Measurements from ENCODE around the gene STAU1. TPM values are rescaled to one million over a fixed set of nuclear protein-coding genes. Genes with fewer than 3 reads are reported as not detected.
A peak's percentile ranks its signal among the peaks of the same experiment; 100 is the strongest.

STAU1 gene
- total and polyA plus RNA-seq, 10 of the 15 experiments (the other 5 are each of a cell fraction or from before 2014, with no cell fraction given): 13.9 to 66.2 (median 45.6) TPM

- H3K9me3 ChIP-seq (replicated peaks; ENCODE audit: control insufficient read depth, insufficient read depth, low read length): no peaks in the 10 kb centered on the region
- H3K4me2 ChIP-seq (ENCODE audit: control insufficient read depth, insufficient read depth): peak overlapping the region; percentile 72
- TF ChIP-seq SMAD1 (IDR thresholded peaks at IDR 0.05; ENCODE audit: low read depth, partially characterized antibody) (no peak), IRF5 (IDR thresholded peaks at IDR 0.05; ENCODE audit: borderline replicate concordance) (no peak), BCL3 (IDR thresholded peaks at IDR 0.05; ENCODE audit: borderline replicate concordance, insufficient read depth, low read depth, low read length, poor library complexity, severe bottlenecking) (peak; percentile 81)
- WGBS (ENCODE audit: insufficient coverage, insufficient replicate concordance, low lambda C conversion rate, missing lambda C conversion rate): 55% methylated on average over 27 of the region's 28 CpGs
- in situ Hi-C loops (cut with MboI): loop anchor here (5.0 kb wide), 1 partner anchor 88 kb away; no protein-coding TSS in a partner anchor
- H3K4me1 ChIP-seq (ENCODE audit: control insufficient read depth, insufficient read depth, low read length): no peaks in the 10 kb centered on the region
- SMC1A ChIA-PET (ENCODE audit: uncharacterized antibody, unreplicated experiment): interaction anchor here (0.6 to 1.3 kb wide), 6 partner anchors 11 to 109 kb away, joined by 3 to 4 read pairs (median 3); no protein-coding TSS in a partner anchor
- H4K20me1 ChIP-seq (ENCODE audit: control insufficient read depth, insufficient read depth): no peaks in the 10 kb centered on the region
- H3K79me2 ChIP-seq (ENCODE audit: control insufficient read depth, insufficient read depth, low read length): peaks cover 17% of the 10 kb centered on the region
- intact Hi-C loops (cut with micrococcal nuclease; ENCODE audit: unreplicated experiment): loop anchor here (2.0 kb wide), 1 partner anchor 59 kb away; the partner anchor contains the start of gene ZNFX1
- H3K27ac ChIP-seq (ENCODE audit: control insufficient read depth, insufficient read depth): peak overlapping the region; percentile 95
- H3K27me3 ChIP-seq (replicated peaks in 1 of 2; ENCODE audit: control insufficient read depth in 2 of 2, insufficient read depth in 2 of 2, low read length in 1 of 2): no peaks in the 10 kb centered on the region
- peak overlapping the region; percentile 96 for H2AFZ ChIP-seq (ENCODE audit: control insufficient read depth, low read depth, low read length)
- ATAC-seq (no peak), FAIRE-seq (no peak), DNase-seq (ENCODE audit: low read depth, low spot score) (no peak)
- H3K4me3 ChIP-seq: peak overlapping the region; percentile 90
- peaks cover 7 to 19% of the 10 kb centered on the region in 2 experiments; a peak in 3 of 4 replicates for H3K36me3 ChIP-seq (ENCODE audit: control insufficient read depth in 2 of 2, insufficient read depth in 2 of 2, low read length in 1 of 2)
- CTCF ChIA-PET: interaction anchor here (0.7 to 4.4 kb wide), 4 partner anchors 17 to 87 kb away, joined by 3 to 64 read pairs (median 20); no protein-coding TSS in a partner anchor
- peak overlapping the region; percentile 91 for H3K9ac ChIP-seq (ENCODE audit: control insufficient read depth, insufficient read depth, low read length)
- BruUV-seq (replicated peaks): no TSS peak
- POLR2A ChIA-PET: interaction anchor here (1.5 to 1.8 kb wide), 2 partner anchors 12 to 53 kb away, joined by 3 to 25 read pairs; no protein-coding TSS in a partner anchor
- RAD21 ChIA-PET (ENCODE audit: unreplicated experiment): no interaction called here
Measured at GRCh38 chr20:49219924-49220831, 32.0 kb upstream of the STAU1 start.
